PC-3 (cell line): Measurements from ENCODE around the gene MRPL21. TPM values are rescaled to one million over a fixed set of nuclear protein-coding genes. Genes with fewer than 3 reads are reported as not detected.

Source experiments
- ATAC-seq: fragments of 200-7000 bp; cut with Tn5 transposase; 2 replicates; pipeline ENCODE4 v1.9.1; 2020; ENCODE audit warnings: mild to moderate bottlenecking, moderate library complexity
- BruUV-seq: library from RNA; stranded (reverse); fragments of 400-500 nt; replicated peaks from 2 replicates; lab custom pipeline; 2021; lab: Mats Ljungman, UMichigan
- CTCF ChIA-PET: fragments of 300-600 bp; sonication (Branson Sonifier 250); formaldehyde crosslinking; loops from one replicate; lab custom pipeline; 2022; ENCODE audit warnings: antibody characterized with exemption; lab: Charles Lee
- POLR2A ChIA-PET: fragments of 300-600 bp; sonication (Branson Sonifier 250); formaldehyde crosslinking; loops from one replicate; lab custom pipeline; 2022; ENCODE audit warnings: antibody characterized with exemption; ENCODE audit not compliant: unreplicated experiment; lab: Charles Lee
- DNase-seq: peaks from one replicate; pipeline ENCODE4 v3.0.0-alpha.2; 2015
- H2AFZ ChIP-seq: fragments of 300-600 bp; sonication (generic); 2 replicates; pipeline ENCODE4 v1.6.0; 2016; ENCODE audit warnings: antibody characterized with exemption, low read length
- H3F3A ChIP-seq: fragments of 300-600 bp; sonication (generic); one replicate; pipeline ENCODE4 v1.6.0; 2017; ENCODE audit warnings: antibody characterized with exemption, low read length, control low read depth, mild to moderate bottlenecking; ENCODE audit not compliant: unreplicated experiment
- H3K27ac ChIP-seq: fragments of 300-600 bp; sonication (generic); 2 replicates; pipeline ENCODE4 v1.5.1; 2016; ENCODE audit warnings: mild to moderate bottlenecking, low read length
- H3K27me3 ChIP-seq: fragments of 300-600 bp; sonication (generic); 2 replicates; pipeline ENCODE4 v1.6.1; 2016; ENCODE audit warnings: low read length, mixed read lengths
- H3K36me3 ChIP-seq: fragments of 300-600 bp; sonication (generic); 2 replicates; pipeline ENCODE4 v1.6.1; 2016; ENCODE audit warnings: low read depth, mixed run types, low read length, mixed read lengths
- H3K4me1 ChIP-seq: fragments of 300-600 bp; sonication (generic); 2 replicates; pipeline ENCODE4 v1.5.1; 2016; ENCODE audit warnings: low read length; ENCODE audit not compliant: insufficient read depth
- H3K4me2 ChIP-seq: fragments of 300-600 bp; sonication (generic); 2 replicates; pipeline ENCODE4 v1.6.0; 2016; ENCODE audit warnings: low read length
- H3K4me3 ChIP-seq: fragments of 300-600 bp; sonication (generic); 2 replicates; pipeline ENCODE4 v1.5.1; 2016; ENCODE audit warnings: mild to moderate bottlenecking, low read length, mixed read lengths
- H3K79me2 ChIP-seq: fragments of 300-600 bp; sonication (generic); 2 replicates; pipeline ENCODE4 v1.6.1; 2017; ENCODE audit warnings: low read length, mixed read lengths
- H3K9ac ChIP-seq: fragments of 300-600 bp; sonication (generic); 2 replicates; pipeline ENCODE4 v1.6.0; 2016; ENCODE audit warnings: mild to moderate bottlenecking, low read length
- H3K9me2 ChIP-seq: fragments of 300-600 bp; sonication (generic); replicated peaks from 2 replicates; pipeline ENCODE4 v1.6.1; 2016; ENCODE audit warnings: mixed run types, low read length, mixed read lengths
- H3K9me3 ChIP-seq: fragments of 300-600 bp; sonication (generic); 2 replicates; pipeline ENCODE4 v1.6.1; 2016; ENCODE audit warnings: low read length, mixed read lengths
- H4K20me1 ChIP-seq: fragments of 300-600 bp; sonication (generic); 2 replicates; pipeline ENCODE4 v1.6.1; 2016; ENCODE audit warnings: low read length, mixed read lengths
- CTCF ChIP-seq: fragments of 300-600 bp; sonication (generic); conservative IDR thresholded peaks from 2 replicates; pipeline ENCODE4 v1.5.1; 2017; ENCODE audit warnings: antibody characterized with exemption, low read depth, mild to moderate bottlenecking, low read length
- EZH2 ChIP-seq: fragments of 300-600 bp; sonication (generic); IDR thresholded peaks from one replicate; pipeline ENCODE4 v1.6.1; 2017; ENCODE audit warnings: antibody characterized with exemption, mild to moderate bottlenecking, low read length; ENCODE audit not compliant: unreplicated experiment
- EZH2phosphoT487 ChIP-seq: fragments of 300-600 bp; sonication (generic); IDR thresholded peaks from 2 replicates; pipeline ENCODE4 v1.6.1; 2018; ENCODE audit warnings: mild to moderate bottlenecking, antibody characterized with exemption, low read length, borderline replicate concordance
- intact Hi-C: fragments of 100-400 bp; cut with micrococcal nuclease; formaldehyde crosslinking; loops from 2 replicates; pipeline ENCODE4 v1.9.0; 2023
- total RNA-seq: library from RNA; depleted of rRNA; stranded (reverse); fragments of >200 nt; gene quantifications from 2 replicates; pipeline ENCODE4 v1.2.3, GENCODE V29; 2014

The MRPL21 gene
- total RNA-seq, 1 experiment from 2014 or later: 230 TPM

- BruUV-seq: no TSS peak
- intact Hi-C loops: no loop called here
- H4K20me1 ChIP-seq: no peaks in the 10 kb centered on the region
- no peaks in the 10 kb centered on the region for H3K4me1 ChIP-seq
- no peaks in the 10 kb centered on the region for H3K27me3 ChIP-seq
- H2AFZ ChIP-seq: no peak overlapping the region
- H3K4me2 ChIP-seq: no peak overlapping the region
- H3K9me3 ChIP-seq: peaks cover 15% of the 10 kb centered on the region
- ChIA-PET POLR2A (no interaction called here), CTCF (no interaction called here)
- no peaks in the 10 kb centered on the region for H3K79me2 ChIP-seq
- no peaks in the 10 kb centered on the region for H3K9me2 ChIP-seq
- no peaks in the 10 kb centered on the region for H3F3A ChIP-seq
- peaks cover 53% of the 10 kb centered on the region for H3K36me3 ChIP-seq
- no peak overlapping the region for H3K9ac ChIP-seq
- DNase-seq (no peak), ATAC-seq (no peak)
- TF ChIP-seq EZH2phosphoT487: no peak
- no peak for TF ChIP-seq CTCF
- TF ChIP-seq EZH2: no peak
- no peak overlapping the region for H3K27ac ChIP-seq
- H3K4me3 ChIP-seq: no peak overlapping the region
Measured at GRCh38 chr11:68928136-68928880, 24.7 kb upstream of the MRPL21 start.

GRCh38 chr11:68927280-68928135 lies 23.9 kb upstream of the MRPL21 start:
- intact Hi-C loops: no loop called here
- H3K4me1 ChIP-seq: no peaks in the 10 kb centered on the region
- H3K4me3 ChIP-seq: no peak overlapping the region
- no TSS peak for BruUV-seq
- no peaks in the 10 kb centered on the region for H3K9me2 ChIP-seq
- ChIA-PET CTCF (no interaction called here), POLR2A (no interaction called here)
- H3K36me3 ChIP-seq: peaks cover 53% of the 10 kb centered on the region
- H3K9me3 ChIP-seq: peaks cover 15% of the 10 kb centered on the region
- H3K9ac ChIP-seq: no peak overlapping the region
- ATAC-seq: no peak
- H3K27ac ChIP-seq: no peak overlapping the region
- H2AFZ ChIP-seq: no peak overlapping the region
- DNase-seq: no peak
- H3F3A ChIP-seq: no peaks in the 10 kb centered on the region
- H3K4me2 ChIP-seq: no peak overlapping the region
- no peaks in the 10 kb centered on the region for H4K20me1 ChIP-seq
- H3K27me3 ChIP-seq: no peaks in the 10 kb centered on the region
- TF ChIP-seq EZH2phosphoT487 (no peak), CTCF (no peak), EZH2 (no peak)
- H3K79me2 ChIP-seq: no peaks in the 10 kb centered on the region
